DND-41 (cell line): ENCODE data around the gene EYA2.

Source experiments
- ATAC-seq: fragments of 200-7000 bp; cut with Tn5 transposase; 3 replicates; pipeline ENCODE4 v1.9.1; 2021; ENCODE audit warnings: low read depth; ENCODE audit not compliant: insufficient read depth
- DNase-seq: peaks from one replicate; pipeline ENCODE4 v3.0.0-alpha.2; 2020
- H2AFZ ChIP-seq: 2 replicates; pipeline ENCODE4 v1.6.0; 2012; ENCODE audit warnings: low read depth, low read length
- H3K27ac ChIP-seq: 2 replicates; pipeline ENCODE4 v1.5.1; 2012; ENCODE audit warnings: low read length, inconsistent platforms
- H3K27me3 ChIP-seq: fragments of 200-600 bp; sonication (generic); 2 replicates; pipeline ENCODE4 v1.6.0; 2012; ENCODE audit warnings: low read length, mild to moderate bottlenecking, inconsistent platforms; ENCODE audit not compliant: insufficient read depth, poor library complexity
- H3K36me3 ChIP-seq: 2 replicates; pipeline ENCODE4 v1.5.1; 2012; ENCODE audit warnings: low read length, inconsistent platforms; ENCODE audit not compliant: insufficient read depth
- H3K4me1 ChIP-seq: 2 replicates; pipeline ENCODE4 v1.5.1; 2012; ENCODE audit warnings: mild to moderate bottlenecking, low read length; ENCODE audit not compliant: insufficient read depth
- H3K4me2 ChIP-seq: 2 replicates; pipeline ENCODE4 v1.6.0; 2012; ENCODE audit warnings: mild to moderate bottlenecking, moderate library complexity, low read length, inconsistent platforms; ENCODE audit not compliant: insufficient read depth
- H3K4me3 ChIP-seq, 2 experiments: fragments of 200-600 bp in 1 of 2; shearing (Covaris generic) in 1 of 2; 2 replicates each; pipeline ENCODE4 v1.5.1; 2012 to 2016; ENCODE audit warnings: inconsistent platforms in 2 of 2, low read length in 2 of 2, mild to moderate bottlenecking in 2 of 2, low read depth in 1 of 2, moderate library complexity in 1 of 2
- H3K79me2 ChIP-seq: 2 replicates; pipeline ENCODE4 v1.6.0; 2012; ENCODE audit warnings: low read length, inconsistent platforms; ENCODE audit not compliant: insufficient read depth
- H3K9ac ChIP-seq: 2 replicates; pipeline ENCODE4 v1.6.0; 2012; ENCODE audit warnings: low read depth, mild to moderate bottlenecking, inconsistent platforms, low read length, moderate library complexity
- H3K9me3 ChIP-seq: 2 replicates; pipeline ENCODE4 v1.5.1; 2012; ENCODE audit warnings: low read length, moderate library complexity, mild to moderate bottlenecking, inconsistent platforms; ENCODE audit not compliant: insufficient read depth, severe bottlenecking
- H4K20me1 ChIP-seq: 2 replicates; pipeline ENCODE4 v1.6.0; 2012; ENCODE audit warnings: low read length; ENCODE audit not compliant: insufficient read depth
- EZH2 ChIP-seq: IDR thresholded peaks from 3 replicates; pipeline ENCODE4 v1.6.1; 2012; ENCODE audit warnings: borderline replicate concordance, low read depth, mild to moderate bottlenecking, moderate library complexity, low read length, inconsistent platforms; ENCODE audit not compliant: severe bottlenecking
- TF ChIP-seq, protein P1 (sequence below): IDR thresholded peaks from 2 replicates; pipeline ENCODE4 v1.5.1; 2012; ENCODE audit warnings: borderline replicate concordance, low read length, moderate library complexity, mild to moderate bottlenecking; ENCODE audit not compliant: poor library complexity, severe bottlenecking; ENCODE audit errors: extremely low read depth

EYA2 gene

DNA sequence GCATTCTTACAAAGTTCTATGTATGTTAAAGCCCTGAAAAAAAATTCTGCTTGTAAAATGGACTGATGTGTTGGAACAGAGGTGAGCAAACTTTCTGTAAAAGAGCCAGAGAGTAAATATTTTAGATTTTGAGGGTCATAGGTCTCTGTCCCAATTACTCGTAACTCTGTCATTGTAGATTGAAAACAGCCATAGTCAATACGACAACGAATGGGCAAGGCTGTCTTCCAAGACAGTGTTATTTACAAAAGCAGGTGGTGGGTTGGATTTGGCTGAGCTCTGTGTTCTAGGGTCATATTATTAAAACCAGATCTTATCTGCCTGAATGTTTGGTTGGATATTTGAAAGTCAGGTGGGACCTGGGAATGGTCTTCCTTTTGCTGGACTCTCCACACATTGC is 135.2 kb downstream of the EYA2 start:
- Histone ChIP-seq H2AFZ (no peak overlapping the region), H3K9me3 (peaks cover 6% of the 10 kb centered on the region), H3K4me3 (no peak overlapping the region), H3K27me3 (peaks cover 4% of the 10 kb centered on the region), H3K4me2 (no peak overlapping the region), H3K79me2 (no peaks in the 10 kb centered on the region), H3K36me3 (no peaks in the 10 kb centered on the region), H4K20me1 (no peaks in the 10 kb centered on the region), H3K27ac (no peak overlapping the region), H3K4me1 (no peaks in the 10 kb centered on the region), H3K9ac (no peak overlapping the region)
- TF ChIP-seq EZH2, result no peak
- TF ChIP-seq, protein P1, sequence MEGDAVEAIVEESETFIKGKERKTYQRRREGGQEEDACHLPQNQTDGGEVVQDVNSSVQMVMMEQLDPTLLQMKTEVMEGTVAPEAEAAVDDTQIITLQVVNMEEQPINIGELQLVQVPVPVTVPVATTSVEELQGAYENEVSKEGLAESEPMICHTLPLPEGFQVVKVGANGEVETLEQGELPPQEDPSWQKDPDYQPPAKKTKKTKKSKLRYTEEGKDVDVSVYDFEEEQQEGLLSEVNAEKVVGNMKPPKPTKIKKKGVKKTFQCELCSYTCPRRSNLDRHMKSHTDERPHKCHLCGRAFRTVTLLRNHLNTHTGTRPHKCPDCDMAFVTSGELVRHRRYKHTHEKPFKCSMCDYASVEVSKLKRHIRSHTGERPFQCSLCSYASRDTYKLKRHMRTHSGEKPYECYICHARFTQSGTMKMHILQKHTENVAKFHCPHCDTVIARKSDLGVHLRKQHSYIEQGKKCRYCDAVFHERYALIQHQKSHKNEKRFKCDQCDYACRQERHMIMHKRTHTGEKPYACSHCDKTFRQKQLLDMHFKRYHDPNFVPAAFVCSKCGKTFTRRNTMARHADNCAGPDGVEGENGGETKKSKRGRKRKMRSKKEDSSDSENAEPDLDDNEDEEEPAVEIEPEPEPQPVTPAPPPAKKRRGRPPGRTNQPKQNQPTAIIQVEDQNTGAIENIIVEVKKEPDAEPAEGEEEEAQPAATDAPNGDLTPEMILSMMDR, result no peak
- DNase-seq, result no peak
- no peak for ATAC-seq

DNA sequence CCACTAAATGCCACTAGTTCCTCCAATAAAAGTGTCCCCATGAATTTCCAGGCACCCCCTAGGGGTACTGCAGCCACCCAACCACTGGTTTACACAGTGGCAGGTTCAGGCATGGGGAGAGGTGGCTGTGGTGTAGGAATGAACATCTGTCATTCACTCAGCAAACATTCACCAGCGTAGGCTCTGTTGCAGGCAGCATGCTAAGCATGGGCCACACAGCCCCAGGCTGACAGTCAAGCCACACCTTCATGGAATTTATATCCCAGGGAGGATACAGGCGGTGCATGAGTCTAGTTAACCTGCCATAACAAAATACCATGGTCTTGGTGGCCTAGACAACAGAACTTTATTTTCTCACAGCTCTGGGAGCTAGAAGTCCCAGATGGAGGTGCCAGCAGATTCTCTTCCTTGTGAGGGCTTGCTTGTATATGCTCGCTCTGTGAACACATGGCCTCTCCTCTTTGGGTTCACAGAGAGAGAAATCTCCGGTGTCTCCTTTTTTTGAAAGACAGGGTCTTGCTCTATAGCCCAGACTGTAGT is 135.7 kb downstream of the EYA2 start:
- no peak overlapping the region for H3K4me3 ChIP-seq
- no peak overlapping the region for H3K9ac ChIP-seq
- no peak overlapping the region for H3K4me2 ChIP-seq
- no peak for ATAC-seq
- H4K20me1 ChIP-seq, result no peaks in the 10 kb centered on the region
- H3K79me2 ChIP-seq, result no peaks in the 10 kb centered on the region
- H3K27me3 ChIP-seq, result peaks cover 4% of the 10 kb centered on the region
- H3K9me3 ChIP-seq, result peaks cover 6% of the 10 kb centered on the region
- H3K27ac ChIP-seq, result no peak overlapping the region
- H3K36me3 ChIP-seq, result no peaks in the 10 kb centered on the region
- DNase-seq, result no peak
- TF ChIP-seq, protein P1, result no peak
- no peak for TF ChIP-seq EZH2
- H3K4me1 ChIP-seq, result no peaks in the 10 kb centered on the region
- H2AFZ ChIP-seq, result no peak overlapping the region

GRCh38 chr20:47031004-47031403 is 136.4 kb downstream of the EYA2 start:
- H3K4me2 ChIP-seq, result no peak overlapping the region
- TF ChIP-seq, protein P1, result no peak
- no peak for TF ChIP-seq EZH2
- H3K9ac ChIP-seq, result no peak overlapping the region
- H3K9me3 ChIP-seq, result peaks cover 6% of the 10 kb centered on the region
- no peaks in the 10 kb centered on the region for H3K4me1 ChIP-seq
- ATAC-seq, result no peak
- no peak for DNase-seq
- no peaks in the 10 kb centered on the region for H4K20me1 ChIP-seq
- peaks cover 4% of the 10 kb centered on the region for H3K27me3 ChIP-seq
- no peak overlapping the region for H2AFZ ChIP-seq
- H3K4me3 ChIP-seq, result no peak overlapping the region
- H3K79me2 ChIP-seq, result no peaks in the 10 kb centered on the region
- H3K27ac ChIP-seq, result no peak overlapping the region
- H3K36me3 ChIP-seq, result no peaks in the 10 kb centered on the region

- ATAC-seq, result no peak
- no peak overlapping the region for H3K9ac ChIP-seq
- H3K4me3 ChIP-seq, result no peak overlapping the region
- TF ChIP-seq EZH2, result no peak
- H4K20me1 ChIP-seq, result no peaks in the 10 kb centered on the region
- H2AFZ ChIP-seq, result no peak overlapping the region
- H3K79me2 ChIP-seq, result no peaks in the 10 kb centered on the region
- no peak overlapping the region for H3K4me2 ChIP-seq
- DNase-seq, result no peak
- H3K36me3 ChIP-seq, result no peaks in the 10 kb centered on the region
- no peak overlapping the region for H3K27ac ChIP-seq
- peaks cover 4% of the 10 kb centered on the region for H3K27me3 ChIP-seq
- no peaks in the 10 kb centered on the region for H3K4me1 ChIP-seq
- peaks cover 6% of the 10 kb centered on the region for H3K9me3 ChIP-seq
These were observed 137.2 kb downstream of the EYA2 start for GRCh38 chr20:47031821-47032220.
